Measurements from ENCODE around the gene SUFU. TPM values are rescaled to one million over a fixed set of nuclear protein-coding genes. Genes with fewer than 3 reads are reported as not detected.

SUFU gene
- polyA plus RNA-seq, 1 donor from 2014 or later: 5.0 TPM

GRCh38 chr10:102651455-102652169 is 147.8 kb downstream of the SUFU start:
- H3K27me3 Mint-ChIP-seq: peaks cover 2% of the 10 kb centered on the region
- H3K4me1 Mint-ChIP-seq: peaks cover 37 to 57% (median 40%) of the 10 kb centered on the region in 3 donors
- H3K36me3 Mint-ChIP-seq: peaks cover 5% of the 10 kb centered on the region
- peak overlapping the region; percentile 93 to 99 (median 97) for H3K27ac Mint-ChIP-seq
- no peaks in the 10 kb centered on the region for H3K9me3 Mint-ChIP-seq
- peak overlapping the region; percentile 77 to 89 (median 86) for H3K4me3 Mint-ChIP-seq

- Mint-ChIP-seq H3K4me3 (peak overlapping the region; percentile 77 to 89 (median 86)), H3K36me3 (peaks cover 5% of the 10 kb centered on the region), H3K4me1 (peaks cover 32 to 51% (median 37%) of the 10 kb centered on the region in 3 donors)
Measured at GRCh38 chr10:102652170-102652916, 148.6 kb downstream of the SUFU start.

GRCh38 chr10:102653060-102653459 is 149.3 kb downstream of the SUFU start:
- Mint-ChIP-seq H3K36me3 (peaks cover 5% of the 10 kb centered on the region), H3K4me3 (peak overlapping the region; percentile 3 to 89 (median 86)), H3K27me3 (no peaks in the 10 kb centered on the region), H3K27ac (peak overlapping the region; percentile 93 to 99 (median 97)), H3K4me1 (peaks cover 24 to 44% (median 31%) of the 10 kb centered on the region in 3 donors), H3K9me3 (no peaks in the 10 kb centered on the region)

More at GRCh38 chr10:102652170-102652916, 148.6 kb downstream of the SUFU start:
- H3K9me3 Mint-ChIP-seq: no peaks in the 10 kb centered on the region
- peak overlapping the region; percentile 93 to 99 (median 97) for H3K27ac Mint-ChIP-seq
- H3K27me3 Mint-ChIP-seq: peaks cover 2% of the 10 kb centered on the region

- peaks cover 15 to 33% (median 22%) of the 10 kb centered on the region in 3 donors for H3K4me1 Mint-ChIP-seq
- H3K9me3 Mint-ChIP-seq: no peaks in the 10 kb centered on the region
- peaks cover 5% of the 10 kb centered on the region for H3K36me3 Mint-ChIP-seq
- peak overlapping the region in 1 of 4 donors; percentile 41 for H3K4me3 Mint-ChIP-seq
- H3K27me3 Mint-ChIP-seq: no peaks in the 10 kb centered on the region
- no peak overlapping the region for H3K27ac Mint-ChIP-seq
Measured at GRCh38 chr10:102654566-102654965, 150.8 kb downstream of the SUFU start.

GRCh38 chr10:102654969-102655368 is 151.2 kb downstream of the SUFU start:
- Mint-ChIP-seq H3K27ac (no peak overlapping the region), H3K36me3 (peaks cover 5% of the 10 kb centered on the region), H3K9me3 (no peaks in the 10 kb centered on the region), H3K4me1 (peaks cover 15 to 33% (median 20%) of the 10 kb centered on the region in 3 donors), H3K4me3 (no peak overlapping the region), H3K27me3 (no peaks in the 10 kb centered on the region)

- H3K4me3 Mint-ChIP-seq: no peak overlapping the region
- no peaks in the 10 kb centered on the region for H3K9me3 Mint-ChIP-seq
- H3K36me3 Mint-ChIP-seq: peaks cover 5% of the 10 kb centered on the region
- H3K27ac Mint-ChIP-seq: no peak overlapping the region
- H3K4me1 Mint-ChIP-seq: peaks cover 15 to 33% (median 18%) of the 10 kb centered on the region in 3 donors
- no peaks in the 10 kb centered on the region for H3K27me3 Mint-ChIP-seq
Measured at GRCh38 chr10:102656026-102656425, 152.3 kb downstream of the SUFU start.

- Mint-ChIP-seq H3K27me3 (no peaks in the 10 kb centered on the region), H3K27ac (no peak overlapping the region), H3K4me1 (peaks cover 15 to 28% (median 22%) of the 10 kb centered on the region in 3 donors), H3K36me3 (peaks cover 5% of the 10 kb centered on the region), H3K9me3 (no peaks in the 10 kb centered on the region), H3K4me3 (no peak overlapping the region)
Measured at GRCh38 chr10:102656791-102657371, 153.1 kb downstream of the SUFU start.

GRCh38 chr10:102657451-102657850 is 153.7 kb downstream of the SUFU start:
- Mint-ChIP-seq H3K4me3 (no peak overlapping the region), H3K27ac (no peak overlapping the region), H3K4me1 (peaks cover 9 to 22% (median 18%) of the 10 kb centered on the region in 3 donors), H3K36me3 (peaks cover 3% of the 10 kb centered on the region), H3K9me3 (no peaks in the 10 kb centered on the region), H3K27me3 (no peaks in the 10 kb centered on the region)

GRCh38 chr10:102657984-102658724 is 154.4 kb downstream of the SUFU start:
- peaks cover 5 to 16% (median 11%) of the 10 kb centered on the region in 3 donors for H3K4me1 Mint-ChIP-seq
- peak overlapping the region in 2 of 3 donors; percentile 45 to 53 for H3K27ac Mint-ChIP-seq
- H3K27me3 Mint-ChIP-seq: no peaks in the 10 kb centered on the region
- no peaks in the 10 kb centered on the region for H3K9me3 Mint-ChIP-seq
- H3K36me3 Mint-ChIP-seq: no peaks in the 10 kb centered on the region
- H3K4me3 Mint-ChIP-seq: peak overlapping the region in 1 of 4 donors; percentile 23

GRCh38 chr10:102658802-102659201 is 155.0 kb downstream of the SUFU start:
- peaks cover 5 to 9% (median 9%) of the 10 kb centered on the region in 3 donors for H3K4me1 Mint-ChIP-seq
- H3K9me3 Mint-ChIP-seq: no peaks in the 10 kb centered on the region
- H3K27me3 Mint-ChIP-seq: no peaks in the 10 kb centered on the region
- H3K36me3 Mint-ChIP-seq: no peaks in the 10 kb centered on the region
- no peak overlapping the region for H3K4me3 Mint-ChIP-seq
- peak overlapping the region in 2 of 3 donors; percentile 45 to 53 for H3K27ac Mint-ChIP-seq

- Mint-ChIP-seq H3K9me3 (no peaks in the 10 kb centered on the region), H3K4me3 (peak overlapping the region in 3 of 4 donors; percentile 21 to 78 (median 43)), H3K27me3 (no peaks in the 10 kb centered on the region), H3K27ac (peak overlapping the region in 1 of 3 donors; percentile 53), H3K4me1 (peaks cover 0 to 9% (median 6%) of the 10 kb centered on the region in 3 donors), H3K36me3 (no peaks in the 10 kb centered on the region)
Measured at GRCh38 chr10:102660888-102661657, 157.3 kb downstream of the SUFU start.

- H3K27ac Mint-ChIP-seq: no peak overlapping the region
- no peaks in the 10 kb centered on the region for H3K9me3 Mint-ChIP-seq
- H3K4me3 Mint-ChIP-seq: peak overlapping the region in 2 of 4 donors; percentile 43 to 78
- peaks cover 0 to 9% (median 6%) of the 10 kb centered on the region in 3 donors for H3K4me1 Mint-ChIP-seq
- H3K27me3 Mint-ChIP-seq: no peaks in the 10 kb centered on the region
- no peaks in the 10 kb centered on the region for H3K36me3 Mint-ChIP-seq
Measured at GRCh38 chr10:102661658-102662028, 157.9 kb downstream of the SUFU start.

- Mint-ChIP-seq H3K4me3 (no peak overlapping the region), H3K27me3 (no peaks in the 10 kb centered on the region), H3K9me3 (no peaks in the 10 kb centered on the region), H3K27ac (no peak overlapping the region), H3K36me3 (no peaks in the 10 kb centered on the region), H3K4me1 (peaks cover 0 to 5% (median 0%) of the 10 kb centered on the region in 3 donors)
Measured at GRCh38 chr10:102665904-102666509, 162.2 kb downstream of the SUFU start.

Measured in IgD-negative memory B cell (primary cell).